22Rv1 (cell line): ENCODE data around the gene MT3.

Experiments used
- ZFX ChIP-seq: fragments of 450-650 bp; IDR thresholded peaks from 2 replicates; pipeline ENCODE4 v1.6.1; 2017; ENCODE audit warnings: antibody characterized with exemption, borderline replicate concordance
- TF ChIP-seq, protein P1 (sequence below): fragments of 450-650 bp; IDR thresholded peaks from 2 replicates; pipeline ENCODE4 v1.5.1; 2017; ENCODE audit warnings: mild to moderate bottlenecking

DNA sequence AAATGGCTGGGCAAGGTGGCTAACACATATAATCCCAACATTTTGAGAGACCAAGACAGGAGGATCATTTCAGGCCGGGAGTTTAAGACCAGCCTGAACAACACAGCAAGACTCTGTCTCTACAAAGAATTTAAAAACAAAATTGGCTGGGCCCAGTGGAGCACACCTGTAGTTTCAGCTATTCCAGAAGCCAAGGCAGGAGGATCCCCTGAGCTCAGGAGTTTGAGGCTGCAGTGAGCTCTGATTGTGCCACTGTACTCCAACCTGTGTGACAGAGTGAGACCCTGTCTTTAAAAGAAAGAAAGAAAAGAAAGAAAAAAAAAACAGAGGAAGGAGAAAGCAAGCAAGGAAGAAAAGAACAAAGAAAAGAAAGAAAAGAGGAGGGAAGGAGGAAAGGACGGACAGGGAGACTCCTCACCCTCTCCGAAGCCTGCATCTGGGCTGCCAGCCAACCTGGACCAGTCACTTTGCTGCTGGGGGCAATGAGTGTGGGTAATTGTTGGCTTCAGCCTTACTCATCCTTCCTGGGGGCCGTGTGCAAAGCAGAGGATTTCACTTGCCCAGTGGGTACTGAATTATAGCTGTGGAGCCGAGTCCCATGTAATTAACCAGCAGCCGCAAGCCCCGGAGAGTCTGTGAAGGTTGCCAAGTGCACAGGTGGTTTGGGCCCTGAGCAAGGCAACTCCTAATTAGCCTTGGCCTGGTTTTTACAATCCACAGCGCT, 31.1 kb upstream of the MT3 start:
- TF ChIP-seq, protein P1, sequence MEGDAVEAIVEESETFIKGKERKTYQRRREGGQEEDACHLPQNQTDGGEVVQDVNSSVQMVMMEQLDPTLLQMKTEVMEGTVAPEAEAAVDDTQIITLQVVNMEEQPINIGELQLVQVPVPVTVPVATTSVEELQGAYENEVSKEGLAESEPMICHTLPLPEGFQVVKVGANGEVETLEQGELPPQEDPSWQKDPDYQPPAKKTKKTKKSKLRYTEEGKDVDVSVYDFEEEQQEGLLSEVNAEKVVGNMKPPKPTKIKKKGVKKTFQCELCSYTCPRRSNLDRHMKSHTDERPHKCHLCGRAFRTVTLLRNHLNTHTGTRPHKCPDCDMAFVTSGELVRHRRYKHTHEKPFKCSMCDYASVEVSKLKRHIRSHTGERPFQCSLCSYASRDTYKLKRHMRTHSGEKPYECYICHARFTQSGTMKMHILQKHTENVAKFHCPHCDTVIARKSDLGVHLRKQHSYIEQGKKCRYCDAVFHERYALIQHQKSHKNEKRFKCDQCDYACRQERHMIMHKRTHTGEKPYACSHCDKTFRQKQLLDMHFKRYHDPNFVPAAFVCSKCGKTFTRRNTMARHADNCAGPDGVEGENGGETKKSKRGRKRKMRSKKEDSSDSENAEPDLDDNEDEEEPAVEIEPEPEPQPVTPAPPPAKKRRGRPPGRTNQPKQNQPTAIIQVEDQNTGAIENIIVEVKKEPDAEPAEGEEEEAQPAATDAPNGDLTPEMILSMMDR, result no peak
- no peak for TF ChIP-seq ZFX
